Activated naive CD4-positive, alpha-beta T cell treated with Interleukin-2 at 50 U/mL for 16 hours (primary cell): ENCODE results near the gene SLC39A11.
"Not testable (repeated sequence)": the region's sequence is repeated elsewhere in the genome, so short reads cannot be mapped to it uniquely, and the experiment has no call there.

Source experiments
- DNase-seq: peaks from one replicate; pipeline ENCODE4 v3.0.0-alpha.2; 2020

The SLC39A11 gene

GRCh38 chr17:72665852-72666851 is 426.3 kb downstream of the SLC39A11 start:
- no peak for DNase-seq

- no peak for DNase-seq
These were observed 429.7 kb downstream of the SLC39A11 start for GRCh38 chr17:72662827-72663190.

GRCh38 chr17:72661945-72662826 is 430.3 kb downstream of the SLC39A11 start:
- DNase-seq, result no peak

- no peak for DNase-seq
These were observed 431.2 kb downstream of the SLC39A11 start for GRCh38 chr17:72661116-72661944.

- no peak for DNase-seq
These were observed 432.0 kb downstream of the SLC39A11 start for GRCh38 chr17:72660274-72661115.

GRCh38 chr17:72659811-72660210 is 432.7 kb downstream of the SLC39A11 start:
- DNase-seq, result no peak

GRCh38 chr17:72658675-72659074 is 433.8 kb downstream of the SLC39A11 start:
- DNase-seq, result no peak

GRCh38 chr17:72657467-72658317 is 434.8 kb downstream of the SLC39A11 start:
- DNase-seq, result no peak

GRCh38 chr17:72656130-72656763 is 436.2 kb downstream of the SLC39A11 start:
- DNase-seq, result no peak

GRCh38 chr17:72654706-72655105 is 437.8 kb downstream of the SLC39A11 start:
- no peak for DNase-seq

- DNase-seq, result no peak
These were observed 440.5 kb downstream of the SLC39A11 start for GRCh38 chr17:72651988-72652387.

GRCh38 chr17:72648702-72649101 is 443.8 kb downstream of the SLC39A11 start:
- DNase-seq, result no peak

GRCh38 chr17:72646176-72646575 is 446.3 kb downstream of the SLC39A11 start:
- DNase-seq, result no peak

GRCh38 chr17:72644492-72644891 is 448.0 kb downstream of the SLC39A11 start:
- no peak for DNase-seq

- no peak for DNase-seq
These were observed 448.8 kb downstream of the SLC39A11 start for GRCh38 chr17:72643575-72644216.

GRCh38 chr17:72642720-72643119 is 449.8 kb downstream of the SLC39A11 start:
- no peak for DNase-seq

GRCh38 chr17:72640415-72641165 is 451.9 kb downstream of the SLC39A11 start:
- no peak for DNase-seq

GRCh38 chr17:72639711-72640110 is 452.8 kb downstream of the SLC39A11 start:
- no peak for DNase-seq

GRCh38 chr17:72638932-72639331 is 453.6 kb downstream of the SLC39A11 start:
- DNase-seq, result not testable (repeated sequence)
